SU-DHL-6 (cell line): ENCODE data around the gene MYOZ3.

ENCODE experiments used
- CTCF ChIP-seq: fragments of 200-600 bp; sonication (generic); IDR thresholded peaks from one replicate; pipeline ENCODE4 v1.5.1; 2017; ENCODE audit warnings: antibody characterized with exemption, mild to moderate bottlenecking, low read length, moderate library complexity; ENCODE audit not compliant: insufficient read depth, poor library complexity, severe bottlenecking
- EZH2phosphoT487 ChIP-seq: fragments of 200-600 bp; sonication (generic), shearing (Covaris generic); conservative IDR thresholded peaks from 2 replicates; pipeline ENCODE4 v1.6.1; 2018; ENCODE audit warnings: mild to moderate bottlenecking, antibody characterized with exemption, low read length, moderate library complexity, mixed read lengths

DNA sequence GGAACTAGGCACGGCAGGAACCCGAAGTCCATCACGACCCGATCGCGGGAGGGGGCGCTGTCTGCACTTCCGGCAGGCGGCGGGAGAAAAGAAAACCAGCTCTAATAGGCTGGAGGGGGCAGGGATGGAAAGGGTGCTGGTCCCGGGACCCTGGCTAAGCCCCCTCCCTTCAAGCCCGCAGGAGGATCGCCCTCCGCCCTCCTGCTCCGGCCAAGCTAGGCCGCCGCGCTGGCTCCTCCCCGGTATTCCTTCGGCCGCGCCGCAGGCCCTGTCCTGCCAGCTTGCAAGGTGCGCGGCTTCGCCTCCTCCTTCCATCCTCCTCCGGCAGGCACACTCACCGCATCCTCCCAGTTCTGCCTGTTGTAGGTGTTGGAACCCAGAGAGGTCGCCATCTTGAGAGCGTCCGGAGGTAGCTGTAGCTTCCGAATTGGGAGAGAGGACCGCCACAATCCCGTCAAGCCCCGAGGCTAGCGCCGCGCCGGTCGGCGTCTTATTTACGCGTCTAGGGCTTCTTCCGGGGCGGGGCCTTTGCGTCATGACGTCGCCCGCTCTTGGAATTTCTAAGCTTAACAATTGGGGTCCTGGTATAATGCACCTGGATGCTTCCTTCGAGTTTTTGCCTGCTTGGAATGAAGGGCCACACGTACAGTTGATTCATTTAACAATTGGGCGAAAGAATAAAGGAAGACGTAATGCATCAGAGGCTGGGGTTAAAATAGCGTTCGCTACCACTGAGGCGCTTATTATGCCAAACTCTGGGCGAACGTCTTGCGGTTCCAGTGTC, 39.7 kb downstream of the MYOZ3 start, which contains the start of gene RBM22:
- TF ChIP-seq CTCF, result peak; percentile 56
- TF ChIP-seq EZH2phosphoT487, result no peak
